GM23338 (cell line): ENCODE data around the gene VEPH1. TPM values are rescaled to one million over a fixed set of nuclear protein-coding genes. Genes with fewer than 3 reads are reported as not detected.

ENCODE experiments used
- ATAC-seq: fragments of 200-7000 bp; cut with Tn5 transposase; 3 replicates; pipeline ENCODE4 v1.9.1; 2020
- DNase-seq: peaks from one replicate; pipeline ENCODE4 v3.0.0-alpha.2; 2015; ENCODE audit warnings: low spot score
- H2AFZ ChIP-seq: fragments of 200-600 bp; sonication (generic); 2 replicates; pipeline ENCODE4 v1.8.0; 2016; ENCODE audit warnings: antibody characterized with exemption, mild to moderate bottlenecking, moderate library complexity
- H3F3A ChIP-seq: fragments of 200-600 bp; sonication (generic); replicated peaks from 2 replicates; pipeline ENCODE4 v1.8.0; 2017; ENCODE audit warnings: antibody characterized with exemption, mixed run types, low read depth
- H3K27ac ChIP-seq: fragments of 200-600 bp; sonication (generic); 2 replicates; pipeline ENCODE4 v1.6.1; 2016; ENCODE audit warnings: low read depth
- H3K27me3 ChIP-seq: fragments of 200-600 bp; sonication (generic); 2 replicates; pipeline ENCODE4 v1.8.0; 2016; ENCODE audit warnings: mild to moderate bottlenecking, mixed run types, moderate library complexity; ENCODE audit not compliant: insufficient read depth
- H3K36me3 ChIP-seq: fragments of 200-600 bp; sonication (generic); 2 replicates; pipeline ENCODE4 v1.8.0; 2016; ENCODE audit warnings: mild to moderate bottlenecking; ENCODE audit not compliant: insufficient read depth
- H3K4me1 ChIP-seq: fragments of 200-600 bp; sonication (generic); 2 replicates; pipeline ENCODE4 v1.8.0; 2016; ENCODE audit warnings: mild to moderate bottlenecking, moderate library complexity; ENCODE audit not compliant: insufficient read depth
- H3K4me2 ChIP-seq: fragments of 200-600 bp; sonication (generic); 2 replicates; pipeline ENCODE4 v1.7.1; 2017; ENCODE audit warnings: mixed run types
- H3K4me3 ChIP-seq: fragments of 200-600 bp; sonication (generic); 2 replicates; pipeline ENCODE4 v1.6.1; 2016; ENCODE audit warnings: mixed run types
- H3K79me2 ChIP-seq: fragments of 200-600 bp; sonication (generic); replicated peaks from 2 replicates; pipeline ENCODE4 v1.8.0; 2017; ENCODE audit warnings: mild to moderate bottlenecking; ENCODE audit not compliant: insufficient read depth
- H3K9me2 ChIP-seq: fragments of 200-600 bp; sonication (generic); 2 replicates; pipeline ENCODE4 v1.8.0; 2017; ENCODE audit not compliant: insufficient read depth
- H4K20me1 ChIP-seq: fragments of 200-600 bp; sonication (generic); replicated peaks from 2 replicates; pipeline ENCODE4 v1.8.0; 2017; ENCODE audit warnings: mild to moderate bottlenecking; ENCODE audit not compliant: insufficient read depth
- H3K27ac Mint-ChIP-seq: 2 replicates; pipeline ENCODE4 v1.8.0; 2020; ENCODE audit warnings: inconsistent platforms, mild to moderate bottlenecking, moderate library complexity, mixed read lengths
- H3K27me3 Mint-ChIP-seq: 3 replicates; pipeline ENCODE4 v1.8.0; 2022; ENCODE audit warnings: low read depth, mild to moderate bottlenecking, moderate library complexity, mixed read lengths, inconsistent platforms; ENCODE audit not compliant: insufficient read depth, poor library complexity
- H3K36me3 Mint-ChIP-seq: 3 replicates; pipeline ENCODE4 v1.8.0; 2021; ENCODE audit warnings: low read depth, mild to moderate bottlenecking, inconsistent platforms, moderate library complexity, mixed read lengths
- H3K4me1 Mint-ChIP-seq: 3 replicates; pipeline ENCODE4 v1.8.0; 2020; ENCODE audit warnings: mild to moderate bottlenecking, inconsistent platforms, mixed read lengths
- H3K4me3 Mint-ChIP-seq: 3 replicates; pipeline ENCODE4 v1.8.0; 2021; ENCODE audit warnings: moderate library complexity, mild to moderate bottlenecking, inconsistent platforms, mixed read lengths
- H3K9me3 Mint-ChIP-seq: 3 replicates; pipeline ENCODE4 v1.8.0; 2020; ENCODE audit warnings: moderate library complexity, mild to moderate bottlenecking, inconsistent platforms, mixed read lengths
- CREB1 ChIP-seq: fragments of 250-450 bp; sonication (Bioruptor Pico); IDR thresholded peaks from 2 replicates; pipeline ENCODE4 v1.5.0; 2020; ENCODE audit warnings: low read depth, mild to moderate bottlenecking, moderate library complexity
- ETS1 ChIP-seq: IDR thresholded peaks from 2 replicates; pipeline ENCODE4 v1.6.1; 2016; ENCODE audit warnings: antibody characterized with exemption
- EZH2 ChIP-seq: fragments of 200-600 bp; sonication (generic); IDR thresholded peaks from one replicate; pipeline ENCODE4 v1.8.0; 2017; ENCODE audit warnings: antibody characterized with exemption, mild to moderate bottlenecking, low read depth; ENCODE audit not compliant: unreplicated experiment
- EZH2phosphoT487 ChIP-seq: fragments of 200-600 bp; sonication (generic); IDR thresholded peaks from one replicate; pipeline ENCODE4 v1.8.1; 2018; ENCODE audit warnings: antibody characterized with exemption; ENCODE audit not compliant: unreplicated experiment
- JUNB ChIP-seq: IDR thresholded peaks from one replicate; pipeline ENCODE4 v1.6.1; 2016; ENCODE audit warnings: antibody characterized with exemption; ENCODE audit not compliant: unreplicated experiment
- NANOG ChIP-seq: IDR thresholded peaks from 2 replicates; pipeline ENCODE4 v1.6.1; 2016; ENCODE audit warnings: antibody characterized with exemption, borderline replicate concordance
- POLR2AphosphoS5 ChIP-seq: IDR thresholded peaks from 2 replicates; pipeline ENCODE4 v1.6.1; 2016; ENCODE audit warnings: antibody characterized with exemption, low read depth
- REST ChIP-seq: IDR thresholded peaks from one replicate; pipeline ENCODE4 v1.6.1; 2018; ENCODE audit warnings: antibody characterized with exemption; ENCODE audit not compliant: unreplicated experiment
- STAT1 ChIP-seq: IDR thresholded peaks from one replicate; pipeline ENCODE4 v1.6.1; 2016; ENCODE audit warnings: antibody characterized with exemption; ENCODE audit not compliant: unreplicated experiment
- ZNF114 ChIP-seq: fragments of 250-450 bp; sonication (Bioruptor Pico); IDR thresholded peaks from 2 replicates; pipeline ENCODE4 v1.5.0; 2020; ENCODE audit warnings: mild to moderate bottlenecking, moderate library complexity
- ZNF331 ChIP-seq: fragments of 250-450 bp; sonication (Bioruptor Pico); IDR thresholded peaks from 2 replicates; pipeline ENCODE4 v1.5.0; 2020; ENCODE audit warnings: low read depth, mild to moderate bottlenecking, moderate library complexity
- polyA plus RNA-seq: library from polyadenylated mRNA; unstranded; fragments of >200 nt; fragmentation: Nextera tagmentation; extraction: Ambion mirVana; gene quantifications from 2 replicates; pipeline ENCODE4 v1.2.1, GENCODE V29; 2016
- total RNA-seq: library from RNA; depleted of rRNA; stranded (reverse); fragments of >200 nt; shearing (Covaris generic); gene quantifications from 2 replicates; pipeline ENCODE4 v1.2.3, GENCODE V29; 2014
- TF ChIP-seq, protein P1 (sequence below), 2 experiments: fragments of 200-600 bp in 1 of 2; sonication (generic) in 1 of 2; conservative IDR thresholded peaks; 2 replicates each; pipeline versions ENCODE4 v1.5.1 to v1.6.1; 2016 to 2017; ENCODE audit warnings: antibody characterized with exemption in 2 of 2, low read depth in 2 of 2, mild to moderate bottlenecking in 2 of 2, moderate library complexity in 1 of 2
- TF ChIP-seq, protein P2 (sequence below): fragments of 250-450 bp; sonication (Bioruptor Pico); IDR thresholded peaks from 2 replicates; pipeline ENCODE4 v1.5.0; 2020; ENCODE audit warnings: mild to moderate bottlenecking, moderate library complexity

The VEPH1 gene
- total and polyA plus RNA-seq, 2 experiments from 2014 or later: 15.4 to 33.8 TPM

DNA sequence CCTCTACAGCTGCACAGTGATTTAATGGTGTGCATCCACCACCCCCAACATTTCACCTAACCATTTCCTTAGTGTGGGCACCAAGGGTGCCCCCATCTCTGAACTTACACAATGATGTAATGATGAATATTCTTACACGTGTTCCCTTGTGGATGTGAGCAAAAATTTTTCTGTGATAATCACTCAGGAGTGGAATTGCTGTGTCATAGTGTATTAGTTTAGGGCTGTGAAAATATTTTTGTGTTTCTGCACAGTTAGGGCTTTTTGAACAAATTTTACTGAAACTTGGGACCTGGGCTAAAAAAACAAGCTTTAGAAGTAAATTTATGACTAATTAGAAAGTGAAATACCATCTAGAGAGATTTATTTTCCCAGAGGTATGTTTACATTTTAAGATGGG is 208.7 kb downstream of the VEPH1 start:
- H3K79me2 ChIP-seq: no peaks in the 10 kb centered on the region
- Mint-ChIP-seq H3K9me3 (no peaks in the 10 kb centered on the region), H3K36me3 (no peaks in the 10 kb centered on the region), H3K27me3 (peaks cover 1% of the 10 kb centered on the region), H3K4me1 (peaks cover 18% of the 10 kb centered on the region), H3K4me3 (no peak overlapping the region), H3K27ac (peak overlapping the region; percentile 73)
- H3K9me2 ChIP-seq: no peaks in the 10 kb centered on the region
- no peak for TF ChIP-seq POLR2AphosphoS5
- TF ChIP-seq ETS1: no peak
- no peak for TF ChIP-seq REST
- TF ChIP-seq ZNF114 (CRISPR knock-in tag): no peak
- TF ChIP-seq, protein P1, sequence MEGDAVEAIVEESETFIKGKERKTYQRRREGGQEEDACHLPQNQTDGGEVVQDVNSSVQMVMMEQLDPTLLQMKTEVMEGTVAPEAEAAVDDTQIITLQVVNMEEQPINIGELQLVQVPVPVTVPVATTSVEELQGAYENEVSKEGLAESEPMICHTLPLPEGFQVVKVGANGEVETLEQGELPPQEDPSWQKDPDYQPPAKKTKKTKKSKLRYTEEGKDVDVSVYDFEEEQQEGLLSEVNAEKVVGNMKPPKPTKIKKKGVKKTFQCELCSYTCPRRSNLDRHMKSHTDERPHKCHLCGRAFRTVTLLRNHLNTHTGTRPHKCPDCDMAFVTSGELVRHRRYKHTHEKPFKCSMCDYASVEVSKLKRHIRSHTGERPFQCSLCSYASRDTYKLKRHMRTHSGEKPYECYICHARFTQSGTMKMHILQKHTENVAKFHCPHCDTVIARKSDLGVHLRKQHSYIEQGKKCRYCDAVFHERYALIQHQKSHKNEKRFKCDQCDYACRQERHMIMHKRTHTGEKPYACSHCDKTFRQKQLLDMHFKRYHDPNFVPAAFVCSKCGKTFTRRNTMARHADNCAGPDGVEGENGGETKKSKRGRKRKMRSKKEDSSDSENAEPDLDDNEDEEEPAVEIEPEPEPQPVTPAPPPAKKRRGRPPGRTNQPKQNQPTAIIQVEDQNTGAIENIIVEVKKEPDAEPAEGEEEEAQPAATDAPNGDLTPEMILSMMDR (conservative IDR thresholded peaks at IDR 0.05; ENCODE audit: low read depth in 2 of 2): no peak
- no peak for TF ChIP-seq JUNB
- TF ChIP-seq NANOG: no peak
- TF ChIP-seq, protein P2, sequence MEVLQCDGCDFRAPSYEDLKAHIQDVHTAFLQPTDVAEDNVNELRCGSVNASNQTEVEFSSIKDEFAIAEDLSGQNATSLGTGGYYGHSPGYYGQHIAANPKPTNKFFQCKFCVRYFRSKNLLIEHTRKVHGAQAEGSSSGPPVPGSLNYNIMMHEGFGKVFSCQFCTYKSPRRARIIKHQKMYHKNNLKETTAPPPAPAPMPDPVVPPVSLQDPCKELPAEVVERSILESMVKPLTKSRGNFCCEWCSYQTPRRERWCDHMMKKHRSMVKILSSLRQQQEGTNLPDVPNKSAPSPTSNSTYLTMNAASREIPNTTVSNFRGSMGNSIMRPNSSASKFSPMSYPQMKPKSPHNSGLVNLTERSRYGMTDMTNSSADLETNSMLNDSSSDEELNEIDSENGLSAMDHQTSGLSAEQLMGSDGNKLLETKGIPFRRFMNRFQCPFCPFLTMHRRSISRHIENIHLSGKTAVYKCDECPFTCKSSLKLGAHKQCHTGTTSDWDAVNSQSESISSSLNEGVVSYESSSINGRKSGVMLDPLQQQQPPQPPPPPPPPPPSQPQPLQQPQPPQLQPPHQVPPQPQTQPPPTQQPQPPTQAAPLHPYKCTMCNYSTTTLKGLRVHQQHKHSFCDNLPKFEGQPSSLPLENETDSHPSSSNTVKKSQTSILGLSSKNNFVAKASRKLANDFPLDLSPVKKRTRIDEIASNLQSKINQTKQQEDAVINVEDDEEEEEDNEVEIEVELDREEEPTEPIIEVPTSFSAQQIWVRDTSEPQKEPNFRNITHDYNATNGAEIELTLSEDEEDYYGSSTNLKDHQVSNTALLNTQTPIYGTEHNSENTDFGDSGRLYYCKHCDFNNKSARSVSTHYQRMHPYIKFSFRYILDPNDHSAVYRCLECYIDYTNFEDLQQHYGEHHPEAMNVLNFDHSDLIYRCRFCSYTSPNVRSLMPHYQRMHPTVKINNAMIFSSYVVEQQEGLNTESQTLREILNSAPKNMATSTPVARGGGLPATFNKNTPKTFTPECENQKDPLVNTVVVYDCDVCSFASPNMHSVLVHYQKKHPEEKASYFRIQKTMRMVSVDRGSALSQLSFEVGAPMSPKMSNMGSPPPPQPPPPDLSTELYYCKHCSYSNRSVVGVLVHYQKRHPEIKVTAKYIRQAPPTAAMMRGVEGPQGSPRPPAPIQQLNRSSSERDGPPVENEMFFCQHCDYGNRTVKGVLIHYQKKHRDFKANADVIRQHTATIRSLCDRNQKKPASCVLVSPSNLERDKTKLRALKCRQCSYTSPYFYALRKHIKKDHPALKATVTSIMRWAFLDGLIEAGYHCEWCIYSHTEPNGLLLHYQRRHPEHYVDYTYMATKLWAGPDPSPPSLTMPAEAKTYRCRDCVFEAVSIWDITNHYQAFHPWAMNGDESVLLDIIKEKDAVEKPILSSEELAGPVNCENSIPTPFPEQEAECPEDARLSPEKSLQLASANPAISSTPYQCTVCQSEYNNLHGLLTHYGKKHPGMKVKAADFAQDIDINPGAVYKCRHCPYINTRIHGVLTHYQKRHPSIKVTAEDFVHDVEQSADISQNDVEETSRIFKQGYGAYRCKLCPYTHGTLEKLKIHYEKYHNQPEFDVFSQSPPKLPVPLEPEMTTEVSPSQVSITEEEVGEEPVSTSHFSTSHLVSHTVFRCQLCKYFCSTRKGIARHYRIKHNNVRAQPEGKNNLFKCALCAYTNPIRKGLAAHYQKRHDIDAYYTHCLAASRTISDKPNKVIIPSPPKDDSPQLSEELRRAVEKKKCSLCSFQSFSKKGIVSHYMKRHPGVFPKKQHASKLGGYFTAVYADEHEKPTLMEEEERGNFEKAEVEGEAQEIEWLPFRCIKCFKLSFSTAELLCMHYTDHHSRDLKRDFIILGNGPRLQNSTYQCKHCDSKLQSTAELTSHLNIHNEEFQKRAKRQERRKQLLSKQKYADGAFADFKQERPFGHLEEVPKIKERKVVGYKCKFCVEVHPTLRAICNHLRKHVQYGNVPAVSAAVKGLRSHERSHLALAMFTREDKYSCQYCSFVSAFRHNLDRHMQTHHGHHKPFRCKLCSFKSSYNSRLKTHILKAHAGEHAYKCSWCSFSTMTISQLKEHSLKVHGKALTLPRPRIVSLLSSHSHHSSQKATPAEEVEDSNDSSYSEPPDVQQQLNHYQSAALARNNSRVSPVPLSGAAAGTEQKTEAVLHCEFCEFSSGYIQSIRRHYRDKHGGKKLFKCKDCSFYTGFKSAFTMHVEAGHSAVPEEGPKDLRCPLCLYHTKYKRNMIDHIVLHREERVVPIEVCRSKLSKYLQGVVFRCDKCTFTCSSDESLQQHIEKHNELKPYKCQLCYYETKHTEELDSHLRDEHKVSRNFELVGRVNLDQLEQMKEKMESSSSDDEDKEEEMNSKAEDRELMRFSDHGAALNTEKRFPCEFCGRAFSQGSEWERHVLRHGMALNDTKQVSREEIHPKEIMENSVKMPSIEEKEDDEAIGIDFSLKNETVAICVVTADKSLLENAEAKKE (CRISPR knock-in tag): no peak
- TF ChIP-seq ZNF331 (CRISPR knock-in tag): no peak
- TF ChIP-seq STAT1: no peak
- TF ChIP-seq EZH2: no peak
- no peak for TF ChIP-seq EZH2phosphoT487
- TF ChIP-seq CREB1 (CRISPR knock-in tag): no peak
- no peak for DNase-seq
- no peaks in the 10 kb centered on the region for H3K27me3 ChIP-seq
- peaks cover 9% of the 10 kb centered on the region for H3K4me1 ChIP-seq
- H3K36me3 ChIP-seq: no peaks in the 10 kb centered on the region
- 0 out of 2 replicates have a peak overlapping the region, but pooled peaks have one; percentile 17 for H3K4me2 ChIP-seq
- no peaks in the 10 kb centered on the region for H4K20me1 ChIP-seq
- H3K4me3 ChIP-seq: no peak overlapping the region
- no peak for ATAC-seq
- H3K27ac ChIP-seq: no peak overlapping the region
- H3F3A ChIP-seq: no peaks in the 10 kb centered on the region
- no peak overlapping the region for H2AFZ ChIP-seq
